Fibroblast of mammary gland (primary cell): ENCODE results near the gene MRPS26.

Experiments used
- DNase-seq: peaks from one replicate; pipeline ENCODE4 v3.0.0-alpha.2; 2010; ENCODE audit warnings: low read depth
- H3K4me3 ChIP-seq: 2 replicates; pipeline ENCODE4 v1.5.1; 2011; ENCODE audit warnings: low read depth, mild to moderate bottlenecking, low read length, moderate library complexity; ENCODE audit not compliant: control insufficient read depth
- TF ChIP-seq, protein P1 (sequence below): conservative IDR thresholded peaks from 2 replicates; pipeline ENCODE4 v1.5.1; 2011; ENCODE audit warnings: low read depth, low read length, inconsistent platforms; ENCODE audit not compliant: control insufficient read depth, insufficient read depth

MRPS26 gene

GRCh38 chr20:3084986-3085360 is 39.1 kb downstream of the MRPS26 start:
- DNase-seq, result no peak
- TF ChIP-seq, protein P1, sequence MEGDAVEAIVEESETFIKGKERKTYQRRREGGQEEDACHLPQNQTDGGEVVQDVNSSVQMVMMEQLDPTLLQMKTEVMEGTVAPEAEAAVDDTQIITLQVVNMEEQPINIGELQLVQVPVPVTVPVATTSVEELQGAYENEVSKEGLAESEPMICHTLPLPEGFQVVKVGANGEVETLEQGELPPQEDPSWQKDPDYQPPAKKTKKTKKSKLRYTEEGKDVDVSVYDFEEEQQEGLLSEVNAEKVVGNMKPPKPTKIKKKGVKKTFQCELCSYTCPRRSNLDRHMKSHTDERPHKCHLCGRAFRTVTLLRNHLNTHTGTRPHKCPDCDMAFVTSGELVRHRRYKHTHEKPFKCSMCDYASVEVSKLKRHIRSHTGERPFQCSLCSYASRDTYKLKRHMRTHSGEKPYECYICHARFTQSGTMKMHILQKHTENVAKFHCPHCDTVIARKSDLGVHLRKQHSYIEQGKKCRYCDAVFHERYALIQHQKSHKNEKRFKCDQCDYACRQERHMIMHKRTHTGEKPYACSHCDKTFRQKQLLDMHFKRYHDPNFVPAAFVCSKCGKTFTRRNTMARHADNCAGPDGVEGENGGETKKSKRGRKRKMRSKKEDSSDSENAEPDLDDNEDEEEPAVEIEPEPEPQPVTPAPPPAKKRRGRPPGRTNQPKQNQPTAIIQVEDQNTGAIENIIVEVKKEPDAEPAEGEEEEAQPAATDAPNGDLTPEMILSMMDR, result no peak
- no peak overlapping the region for H3K4me3 ChIP-seq

DNA sequence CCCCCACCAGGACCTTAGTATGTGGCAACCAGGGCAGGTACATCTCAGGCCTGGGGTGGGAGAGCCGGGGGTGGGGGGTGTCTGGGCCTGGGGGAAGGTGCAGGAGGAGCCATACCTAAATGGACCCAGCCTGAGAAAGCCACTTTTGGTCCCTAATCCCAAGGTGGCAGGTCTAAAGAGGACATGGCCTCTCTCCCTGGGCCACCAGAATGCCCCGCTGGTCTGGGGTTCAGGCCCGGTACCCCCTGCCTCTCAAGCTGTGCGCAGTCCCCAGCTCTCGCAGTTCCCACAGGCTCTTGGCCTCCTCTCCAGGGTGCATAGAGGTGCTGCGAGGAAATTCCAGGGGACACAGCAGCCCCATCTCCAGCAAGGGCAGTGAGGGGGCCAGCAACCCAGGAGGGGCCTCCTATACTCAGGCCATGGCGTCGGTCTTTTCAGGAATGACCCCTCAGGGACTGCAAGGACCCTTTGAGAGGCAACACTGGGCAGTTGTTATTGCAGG is 39.8 kb downstream of the MRPS26 start:
- DNase-seq, result no peak
- TF ChIP-seq, protein P1, result no peak
- no peak overlapping the region for H3K4me3 ChIP-seq

GRCh38 chr20:3088031-3088430 is 42.2 kb downstream of the MRPS26 start:
- no peak for DNase-seq
- TF ChIP-seq, protein P1, result no peak
- H3K4me3 ChIP-seq, result no peak overlapping the region

- H3K4me3 ChIP-seq, result no peak overlapping the region
- TF ChIP-seq, protein P1, result no peak
- DNase-seq, result no peak
Observed at GRCh38 chr20:3090565-3090964, 44.7 kb downstream of the MRPS26 start.

DNA sequence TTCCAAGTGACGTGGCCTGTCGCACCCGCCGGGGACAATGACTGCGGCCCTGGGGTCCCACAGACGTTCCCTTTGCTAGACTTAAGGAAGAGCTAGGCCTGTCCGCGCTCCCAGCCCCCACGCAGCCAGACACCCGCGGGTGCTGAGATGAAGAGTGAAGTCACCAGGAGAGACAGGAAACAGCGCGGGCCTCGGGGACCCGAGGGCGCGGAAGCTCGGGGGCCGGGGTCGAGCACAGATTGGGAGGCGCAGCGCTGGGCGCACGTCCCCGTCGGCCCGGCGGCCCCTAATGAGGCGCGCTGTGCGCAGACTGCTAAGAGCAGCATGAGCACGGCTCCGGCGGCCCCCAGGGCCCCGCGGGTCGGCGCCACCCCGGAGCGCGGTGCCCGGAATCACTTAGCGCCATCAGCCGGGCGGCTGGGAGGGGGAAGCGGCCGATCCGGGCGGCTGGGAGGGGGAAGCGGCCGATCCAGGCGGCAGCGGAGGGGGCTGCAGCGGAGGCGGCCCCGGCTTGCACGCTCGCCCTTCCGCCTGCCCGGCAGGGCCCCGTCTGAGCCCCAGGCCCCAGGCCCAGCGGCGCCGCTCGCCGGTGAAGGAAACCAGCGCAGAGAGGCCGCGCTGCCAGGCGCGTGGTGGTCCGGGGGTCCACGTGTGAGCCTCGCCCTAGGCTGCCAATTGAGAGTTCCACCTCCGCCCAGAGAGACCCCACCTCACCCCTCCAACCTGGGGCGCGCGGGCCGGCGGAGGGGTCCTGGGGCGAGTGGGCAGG is 46.9 kb downstream of the MRPS26 start:
- DNase-seq, result no peak
- TF ChIP-seq, protein P1, result no peak
- H3K4me3 ChIP-seq, result no peak overlapping the region

DNA sequence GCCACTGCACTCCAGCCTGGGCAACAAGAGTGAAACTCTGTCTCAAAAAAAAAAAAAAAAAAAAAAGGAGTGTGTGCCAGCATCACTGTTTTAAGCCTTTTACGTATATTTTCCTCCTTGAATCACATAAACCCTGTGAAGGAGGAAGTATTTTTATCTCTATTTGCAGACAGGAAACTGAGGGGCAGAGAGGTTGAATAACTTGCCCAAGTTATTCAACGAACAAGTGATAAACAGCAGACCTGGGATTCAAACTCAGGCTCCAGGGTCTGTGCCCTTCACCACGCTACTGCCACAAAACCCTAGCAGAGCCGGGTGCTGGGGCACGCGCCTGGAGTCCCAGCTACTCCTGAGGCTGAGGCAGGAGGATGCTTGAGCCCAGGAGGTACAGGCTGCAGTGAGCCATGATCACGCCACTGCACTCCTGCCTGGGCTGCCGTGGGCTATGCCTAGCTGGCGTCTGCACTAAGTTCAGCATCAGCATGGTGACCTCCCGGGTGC is 48.1 kb downstream of the MRPS26 start:
- H3K4me3 ChIP-seq, result no peak overlapping the region
- TF ChIP-seq, protein P1, result no peak

More for the DNA sequence above, 48.1 kb downstream of the MRPS26 start:
- no peak for DNase-seq
